CD14-positive monocyte (primary cell): ENCODE results near the gene SHOC1. TPM values are rescaled to one million over a fixed set of nuclear protein-coding genes. Genes with fewer than 3 reads are reported as not detected.

Source experiments
- DNase-seq, 3 donors: peaks; one replicate each; pipeline ENCODE4 v3.0.0-alpha.2; 2011 to 2022
- H2AFZ ChIP-seq: 2 replicates; pipeline ENCODE4 v1.6.0; 2012; ENCODE audit warnings: mild to moderate bottlenecking, low read depth, low read length, inconsistent platforms; ENCODE audit not compliant: insufficient read depth, poor library complexity, severe bottlenecking
- H3K27ac ChIP-seq, 2 donors: 1 replicate in 1 of 2; 2 replicates in 1 of 2; pipeline ENCODE4 v1.5.1; 2012 to 2013; ENCODE audit warnings: low read length in 2 of 2, control low read depth in 1 of 2, inconsistent platforms in 1 of 2, low read depth in 1 of 2, mild to moderate bottlenecking in 1 of 2
- H3K27me3 ChIP-seq, 2 donors: one replicate each; pipeline versions ENCODE4 v1.6.0 to v1.6.1; 2011 to 2013; ENCODE audit warnings: low read length in 2 of 2; ENCODE audit not compliant: control insufficient read depth in 2 of 2, insufficient read depth in 2 of 2
- H3K36me3 ChIP-seq, 2 donors: replicated peaks in 1 of 2; 1 replicate in 1 of 2; 2 replicates in 1 of 2; pipeline versions ENCODE4 v1.5.1 to v1.6.1; 2012 to 2013; ENCODE audit warnings: low read length in 2 of 2, control low read depth in 1 of 2, inconsistent platforms in 1 of 2, mild to moderate bottlenecking in 1 of 2; ENCODE audit not compliant: insufficient read depth in 2 of 2, control insufficient read depth in 1 of 2
- H3K4me1 ChIP-seq, 2 donors: 1 replicate in 1 of 2; 2 replicates in 1 of 2; pipeline versions ENCODE4 v1.5.1 to v1.6.1; 2012 to 2013; ENCODE audit warnings: low read length in 2 of 2, control low read depth in 1 of 2, inconsistent platforms in 1 of 2, mild to moderate bottlenecking in 1 of 2, moderate library complexity in 1 of 2; ENCODE audit not compliant: insufficient read depth in 2 of 2, control insufficient read depth in 1 of 2
- H3K4me2 ChIP-seq: replicated peaks from 2 replicates; pipeline ENCODE3; 2012; ENCODE audit warnings: low read length, moderate library complexity, mild to moderate bottlenecking; ENCODE audit not compliant: poor library complexity, severe bottlenecking; ENCODE audit errors: extremely low read depth
- H3K4me3 ChIP-seq, 3 experiments: fragments of 200-600 bp in 1 of 3; sonication (generic) in 1 of 3; replicated peaks in 1 of 3; 1 replicate in 2 of 3; 2 replicates in 1 of 3; pipeline ENCODE4 v1.5.1; 2011 to 2013; ENCODE audit warnings: low read length in 3 of 3, mild to moderate bottlenecking in 3 of 3, control low read depth in 2 of 3, low read depth in 2 of 3, inconsistent platforms in 1 of 3, moderate library complexity in 1 of 3
- H3K79me2 ChIP-seq: 2 replicates; pipeline ENCODE4 v1.6.0; 2012; ENCODE audit warnings: mild to moderate bottlenecking, control low read depth, inconsistent platforms, low read length, moderate library complexity; ENCODE audit not compliant: insufficient read depth
- H3K9ac ChIP-seq: 2 replicates; pipeline ENCODE4 v1.6.0; 2017; ENCODE audit warnings: low read length, mild to moderate bottlenecking; ENCODE audit not compliant: insufficient read depth, poor library complexity, severe bottlenecking
- H3K9me3 ChIP-seq, 2 donors: replicated peaks in 1 of 2; 1 replicate in 1 of 2; 2 replicates in 1 of 2; pipeline versions ENCODE4 v1.5.1 to v1.6.1; 2012 to 2013; ENCODE audit warnings: low read length in 2 of 2, control low read depth in 1 of 2; ENCODE audit not compliant: control insufficient read depth in 1 of 2, insufficient read depth in 1 of 2
- H4K20me1 ChIP-seq: 2 replicates; pipeline ENCODE4 v1.6.0; 2012; ENCODE audit warnings: mild to moderate bottlenecking, low read length, control low read depth, moderate library complexity; ENCODE audit not compliant: insufficient read depth
- H3K27ac Mint-ChIP-seq, 7 donors: one replicate each; pipeline ENCODE4 v1.8.0; 2020; ENCODE audit warnings: mild to moderate bottlenecking in 7 of 7, mixed read lengths in 7 of 7, moderate library complexity in 6 of 7, inconsistent platforms in 2 of 7
- H3K27me3 Mint-ChIP-seq, 3 donors: one replicate each; pipeline ENCODE4 v1.8.0; 2021 to 2022; ENCODE audit warnings: low read depth in 3 of 3, mild to moderate bottlenecking in 3 of 3, mixed read lengths in 3 of 3, moderate library complexity in 3 of 3, inconsistent platforms in 1 of 3
- H3K36me3 Mint-ChIP-seq, 2 donors: one replicate each; pipeline ENCODE4 v1.8.0; 2020; ENCODE audit warnings: mixed read lengths in 2 of 2, inconsistent platforms in 1 of 2, mild to moderate bottlenecking in 1 of 2
- H3K4me1 Mint-ChIP-seq: one replicate; pipeline ENCODE4 v1.8.0; 2020; ENCODE audit warnings: mild to moderate bottlenecking, mixed read lengths
- H3K4me3 Mint-ChIP-seq, 2 donors: one replicate each; pipeline ENCODE4 v1.8.0; 2020; ENCODE audit warnings: mild to moderate bottlenecking in 2 of 2, mixed read lengths in 2 of 2, moderate library complexity in 1 of 2
- H3K9me3 Mint-ChIP-seq, 7 donors: one replicate each; pipeline ENCODE4 v1.8.0; 2020 to 2022; ENCODE audit warnings: mixed read lengths in 7 of 7, mild to moderate bottlenecking in 6 of 7, moderate library complexity in 6 of 7, inconsistent platforms in 2 of 7
- CTCF ChIP-seq: fragments of 200-600 bp; IDR thresholded peaks from one replicate; pipeline ENCODE4 v1.8.0; 2022; ENCODE audit warnings: antibody characterized with exemption, mild to moderate bottlenecking
- WGBS: methylation state at CpG from one replicate; pipeline ENCODE4 v1.1.5; 2013; ENCODE audit warnings: missing lambda C conversion rate; ENCODE audit not compliant: insufficient coverage; 5-methylcytosine and 5-hydroxymethylcytosine counted together
- intact Hi-C, 2 donors: fragments of 100-400 bp; cut with micrococcal nuclease; formaldehyde crosslinking; loops; one replicate each; pipeline versions ENCODE4 v1.15.0 to v1.15.1; 2023
- polyA plus RNA-seq, 3 donors: library from polyadenylated mRNA; depleted of rRNA in 1 of 3; unstranded in 2 of 3; stranded (reverse) in 1 of 3; fragments of 300-500 nt in 2 of 3; fragments of >200 nt in 1 of 3; fragmentation: Illumina TruSeq in 2 of 3; gene quantifications; 1 replicate in 2 of 3; 2 replicates in 1 of 3; pipeline ENCODE4 v1.2.3, GENCODE V29; 2012 to 2021
- small RNA-seq: library from RNA; depleted of rRNA; stranded (forward); fragments of <200 nt; gene quantifications from one replicate; pipeline ENCODE3, GENCODE V24; 2012; ENCODE audit warnings: low read depth; ENCODE audit not compliant: insufficient read length

The SHOC1 gene
- polyA plus RNA-seq, 3 donors, result not detected

GRCh38 chr9:111754800-111755199, 39.9 kb downstream of the SHOC1 start:
- H3K36me3 Mint-ChIP-seq, result no peaks in the 10 kb centered on the region
- Histone ChIP-seq H2AFZ (no peak overlapping the region), H3K4me2 (no peak overlapping the region), H3K36me3 (no peaks in the 10 kb centered on the region), H3K9me3 (peaks cover 3 to 9% of the 10 kb centered on the region in 2 donors), H3K27me3 (no peaks in the 10 kb centered on the region), H3K9ac (no peak overlapping the region), H3K4me1 (no peaks in the 10 kb centered on the region), H3K27ac (no peak overlapping the region), H3K79me2 (no peaks in the 10 kb centered on the region), H4K20me1 (no peaks in the 10 kb centered on the region), H3K4me3 (no peak overlapping the region)
- no peak for TF ChIP-seq CTCF
- peaks cover 2 to 18% (median 12%) of the 10 kb centered on the region in 7 donors for H3K9me3 Mint-ChIP-seq
- no peak overlapping the region for H3K4me3 Mint-ChIP-seq
- intact Hi-C loops, result loop anchor here in 1 of 2 donors (10.0 kb wide), 1 partner anchor 610 kb away; no protein-coding TSS in a partner anchor
- H3K4me1 Mint-ChIP-seq, result no peaks in the 10 kb centered on the region
- H3K27me3 Mint-ChIP-seq, result peaks cover 0 to 2% (median 2%) of the 10 kb centered on the region in 3 donors
- 100% methylated on average over 1 of the region's 1 CpG for WGBS
- no peak for DNase-seq
- H3K27ac Mint-ChIP-seq, result no peak overlapping the region

- Histone ChIP-seq H3K9ac (no peak overlapping the region), H3K9me3 (peaks cover 3 to 9% of the 10 kb centered on the region in 2 donors), H3K79me2 (no peaks in the 10 kb centered on the region), H3K4me1 (no peaks in the 10 kb centered on the region), H3K36me3 (no peaks in the 10 kb centered on the region), H4K20me1 (no peaks in the 10 kb centered on the region), H3K4me3 (no peak overlapping the region), H2AFZ (no peak overlapping the region), H3K27ac (no peak overlapping the region), H3K27me3 (no peaks in the 10 kb centered on the region), H3K4me2 (no peak overlapping the region)
- no peak for DNase-seq
- H3K27ac Mint-ChIP-seq, result no peak overlapping the region
- peaks cover 0 to 3% (median 0%) of the 10 kb centered on the region in 3 donors for H3K27me3 Mint-ChIP-seq
- no peak for TF ChIP-seq CTCF
- H3K4me3 Mint-ChIP-seq, result no peak overlapping the region
- intact Hi-C loops, result loop anchor here in 1 of 2 donors (10.0 kb wide), 1 partner anchor 612 kb away; no protein-coding TSS in a partner anchor
- no peaks in the 10 kb centered on the region for H3K4me1 Mint-ChIP-seq
- H3K9me3 Mint-ChIP-seq, result peaks cover 2 to 19% (median 12%) of the 10 kb centered on the region in 7 donors
- H3K36me3 Mint-ChIP-seq, result no peaks in the 10 kb centered on the region
- WGBS, result no CpG with 5 or more reads among the region's 1 CpG
Measured at GRCh38 chr9:111752455-111752854, 42.3 kb downstream of the SHOC1 start.

Small RNAs within 50 kb of the gene (small RNA-seq; reads per million reads assigned to genes)
- gene RNU6-1013P, result not detected

Other genes with a start within 250 kb of the SHOC1 start
- 1 to 10 TPM in 1 of 3 donors, under 1 TPM in 2; 0.41 to 1.1 (median 0.68) TPM for gene PTGR1, start 195.3 kb downstream of the SHOC1 start, polyA plus RNA-seq
- gene DNAJC25, start 163.6 kb downstream of the SHOC1 start, polyA plus RNA-seq, result 1 to 10 TPM; 1.1 to 6.0 (median 1.6) TPM
- 10 to 100 TPM; 42.9 to 84.1 (median 67.9) TPM for gene GNG10, start 133.3 kb downstream of the SHOC1 start, polyA plus RNA-seq
- 1 to 10 TPM; 2.7 to 7.9 (median 4.1) TPM for gene UGCG, start 101.9 kb upstream of the SHOC1 start, polyA plus RNA-seq